Endothelial cell of umbilical vein (primary cell): Measurements from ENCODE around the gene CDC34. TPM values are rescaled to one million over a fixed set of nuclear protein-coding genes. Genes with fewer than 3 reads are reported as not detected.

Experiments
- BruUV-seq: library from RNA; stranded (reverse); fragments of 400-500 nt; replicated peaks from 2 replicates; lab custom pipeline; 2021; lab: Mats Ljungman, UMichigan
- CTCF ChIA-PET: fragments of 300-600, 350-600 bp; sonication (Branson Sonifier 250); formaldehyde crosslinking; loops from one replicate; lab custom pipeline; 2021; ENCODE audit warnings: antibody characterized with exemption, inconsistent platforms; lab: Charles Lee
- POLR2A ChIA-PET: fragments of 300-600, 350-600 bp; sonication (Branson Sonifier 250); formaldehyde crosslinking; loops from one replicate; lab custom pipeline; 2021; ENCODE audit warnings: antibody characterized with exemption, inconsistent platforms; lab: Charles Lee
- DNase-seq: peaks from one replicate; pipeline ENCODE4 v3.0.0-alpha.2; 2011; ENCODE audit warnings: low read depth, low spot score
- FAIRE-seq: peaks from 2 replicates; lab custom pipeline; 2011; peaks lifted over from hg19 to GRCh38; lab: Jason Lieb, UNC
- H2AFZ ChIP-seq: 2 replicates; pipeline ENCODE4 v1.6.0; 2012; ENCODE audit warnings: low read depth, low read length, control low read depth, inconsistent platforms
- H3K27ac ChIP-seq: 2 replicates; pipeline ENCODE4 v1.5.1; 2011; ENCODE audit warnings: low read depth, mild to moderate bottlenecking, control low read depth, low read length, moderate library complexity; ENCODE audit not compliant: insufficient read depth
- H3K27me3 ChIP-seq, 2 experiments: 2 replicates each; pipeline versions ENCODE4 v1.6.0 to v1.6.1; 2011; ENCODE audit warnings: low read length in 2 of 2, mixed read lengths in 1 of 2; ENCODE audit not compliant: control insufficient read depth in 2 of 2, insufficient read depth in 2 of 2
- H3K36me3 ChIP-seq, 2 experiments: 2 replicates in 1 of 2; 3 replicates in 1 of 2; pipeline ENCODE4 v1.5.1; 2011; ENCODE audit warnings: low read length in 2 of 2, mild to moderate bottlenecking in 1 of 2, moderate library complexity in 1 of 2; ENCODE audit not compliant: control insufficient read depth in 2 of 2, insufficient read depth in 2 of 2; ENCODE audit errors: extremely low read depth in 1 of 2
- H3K4me1 ChIP-seq: 3 replicates; pipeline ENCODE4 v1.5.1; 2011; ENCODE audit warnings: mild to moderate bottlenecking, low read length; ENCODE audit not compliant: control insufficient read depth, insufficient read depth; ENCODE audit errors: extremely low read depth
- H3K4me2 ChIP-seq: 2 replicates; pipeline ENCODE4 v1.6.1; 2011; ENCODE audit warnings: low read length, control low read depth, mixed read lengths; ENCODE audit not compliant: insufficient read depth
- H3K4me3 ChIP-seq, 3 experiments: fragments of 200-600 bp in 1 of 3; sonication (generic), shearing (Covaris generic) in 1 of 3; replicated peaks in 1 of 3; 2 replicates each; pipeline ENCODE4 v1.5.1; 2011 to 2016; ENCODE audit warnings: control low read depth in 3 of 3, low read length in 3 of 3, mild to moderate bottlenecking in 2 of 3, inconsistent platforms in 1 of 3, low read depth in 1 of 3, moderate library complexity in 1 of 3; ENCODE audit not compliant: insufficient read depth in 1 of 3
- H3K79me2 ChIP-seq: 2 replicates; pipeline ENCODE4 v1.6.0; 2012; ENCODE audit warnings: low read length, inconsistent platforms; ENCODE audit not compliant: control insufficient read depth, insufficient read depth
- H3K9ac ChIP-seq: replicated peaks from 2 replicates; pipeline ENCODE3; 2011; ENCODE audit warnings: low read length, control low read depth; ENCODE audit not compliant: insufficient read depth; ENCODE audit errors: extremely low read depth
- H3K9me1 ChIP-seq: replicated peaks from 3 replicates; pipeline ENCODE4 v1.6.0; 2011; ENCODE audit warnings: mild to moderate bottlenecking, low read length; ENCODE audit not compliant: control insufficient read depth, insufficient read depth; ENCODE audit errors: extremely low read depth
- H3K9me3 ChIP-seq: replicated peaks from 2 replicates; pipeline ENCODE4 v1.5.1; 2012; ENCODE audit warnings: low read length, inconsistent platforms; ENCODE audit not compliant: control insufficient read depth, insufficient read depth
- H4K20me1 ChIP-seq: replicated peaks from 2 replicates; pipeline ENCODE3; 2011; ENCODE audit warnings: mild to moderate bottlenecking, low read length; ENCODE audit not compliant: control insufficient read depth, insufficient read depth; ENCODE audit errors: extremely low read depth
- CTCF ChIP-seq, 2 donors: IDR thresholded peaks; 1 replicate in 1 of 2; 2 replicates in 1 of 2; pipeline ENCODE4 v1.5.1; 2011; ENCODE audit warnings: low read length in 2 of 2, mild to moderate bottlenecking in 2 of 2, moderate library complexity in 2 of 2, control low read depth in 1 of 2, inconsistent platforms in 1 of 2, low read depth in 1 of 2; ENCODE audit not compliant: insufficient read depth in 1 of 2; ENCODE audit errors: extremely low read depth in 1 of 2
- EZH2 ChIP-seq: IDR thresholded peaks from 2 replicates; pipeline ENCODE4 v1.6.1; 2012; ENCODE audit warnings: borderline replicate concordance, low read depth, mild to moderate bottlenecking, moderate library complexity, low read length, inconsistent platforms; ENCODE audit not compliant: severe bottlenecking
- FOS ChIP-seq: IDR thresholded peaks from 2 replicates; pipeline ENCODE4 v1.6.1; 2011; ENCODE audit warnings: mild to moderate bottlenecking, low read length, moderate library complexity, borderline replicate concordance; ENCODE audit not compliant: insufficient read depth
- GATA2 ChIP-seq: IDR thresholded peaks from 2 replicates; pipeline ENCODE4 v1.7.0; 2011; ENCODE audit warnings: low read depth, mild to moderate bottlenecking, moderate library complexity, mixed read lengths, low read length; ENCODE audit not compliant: insufficient read length, insufficient read depth
- JUN ChIP-seq: IDR thresholded peaks from 2 replicates; pipeline ENCODE4 v1.6.1; 2011; ENCODE audit warnings: borderline replicate concordance, low read depth; ENCODE audit not compliant: insufficient read length, insufficient read depth
- MYC ChIP-seq: IDR thresholded peaks from one replicate; pipeline ENCODE4 v1.6.1; 2011; ENCODE audit warnings: mild to moderate bottlenecking, low read depth, low read length
- POLR2A ChIP-seq: IDR thresholded peaks from 2 replicates; pipeline ENCODE4 v1.6.1; 2012; ENCODE audit warnings: low read depth, mild to moderate bottlenecking, control low read depth, low read length
- POLR2AphosphoS5 ChIP-seq: IDR thresholded peaks from 2 replicates; pipeline ENCODE4 v1.6.1; 2012; ENCODE audit warnings: low read depth, mild to moderate bottlenecking, control low read depth, low read length, moderate library complexity; ENCODE audit not compliant: insufficient read depth
- dilution Hi-C: fragments of 300-500 bp; cut with MboI; formaldehyde crosslinking; loops from one replicate; pipeline ENCODE4 v1.15.0; 2019; ENCODE audit warnings: low sequenced_read_pairs; ENCODE audit not compliant: extremely low pct_ligation_motif_present
- intact Hi-C: fragments of 100-400 bp; cut with micrococcal nuclease; formaldehyde crosslinking; loops from one replicate; pipeline ENCODE4 v1.10.0; 2022
- polyA plus RNA-seq, 4 experiments: library from polyadenylated mRNA; depleted of rRNA in 3 of 4; stranded (reverse) in 3 of 4; unstranded in 1 of 4; fragments of >200 nt; gene quantifications; 2 replicates each; pipeline versions ENCODE4 v1.2.1 to v1.2.3, GENCODE V29; 2011 to 2012; ENCODE audit warnings: missing spikeins in 1 of 4
- total RNA-seq: library from RNA; stranded (reverse); gene quantifications from 2 replicates; pipeline ENCODE4 v1.2.3, GENCODE V29; 2021
- TF ChIP-seq, protein P1 (sequence below): IDR thresholded peaks from 2 replicates; pipeline ENCODE4 v1.6.1; 2011; ENCODE audit not compliant: insufficient read depth, insufficient read length

Gene CDC34
- total and polyA plus RNA-seq, 2 donors (not counting 3 experiments of a cell fraction or from before 2014, with no cell fraction given): 90.4 to 92.9 TPM

- no peak overlapping the region for H3K4me2 ChIP-seq
- DNase-seq (no peak), FAIRE-seq (no peak)
- ChIA-PET CTCF (interaction anchor here (0.6 to 2.6 kb wide), 18 partner anchors 9 to 150 kb away, joined by 3 to 21 read pairs (median 6); partner anchors contain the start of genes BSG and RNF126), POLR2A (interaction anchor here (1.0 to 1.2 kb wide), 2 partner anchors 8 to 9 kb away, joined by 3 to 4 read pairs; no protein-coding TSS in a partner anchor)
- dilution Hi-C loops (no loop called here), intact Hi-C loops (loop anchor here (2.0 kb wide), 2 partner anchors 79 to 151 kb away; partner anchors contain the start of gene RNF126)
- peaks cover 2 to 28% of the 10 kb centered on the region in 2 experiments for H3K36me3 ChIP-seq
- no TSS peak for BruUV-seq
- H3K9me3 ChIP-seq: no peaks in the 10 kb centered on the region
- H3K79me2 ChIP-seq: peaks cover 14% of the 10 kb centered on the region
- H3K4me1 ChIP-seq: no peaks in the 10 kb centered on the region
- no peak overlapping the region for H3K4me3 ChIP-seq
- H3K27me3 ChIP-seq: peaks cover 4 to 6% of the 10 kb centered on the region in 2 experiments
- H2AFZ ChIP-seq: no peak overlapping the region
- H4K20me1 ChIP-seq: no peaks in the 10 kb centered on the region
- no peaks in the 10 kb centered on the region for H3K9me1 ChIP-seq
- no peak overlapping the region for H3K27ac ChIP-seq
- H3K9ac ChIP-seq: no peak overlapping the region
- no peak for TF ChIP-seq JUN
- TF ChIP-seq POLR2A: peak; percentile 1
Measured at GRCh38 chr19:583968-584239, 52.3 kb downstream of the CDC34 start.

GRCh38 chr19:584240-585001, 52.9 kb downstream of the CDC34 start:
- TF ChIP-seq, protein P1, sequence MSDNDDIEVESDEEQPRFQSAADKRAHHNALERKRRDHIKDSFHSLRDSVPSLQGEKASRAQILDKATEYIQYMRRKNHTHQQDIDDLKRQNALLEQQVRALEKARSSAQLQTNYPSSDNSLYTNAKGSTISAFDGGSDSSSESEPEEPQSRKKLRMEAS: no peak
- no peak for TF ChIP-seq GATA2
- TF ChIP-seq POLR2AphosphoS5: peak; percentile 74
- TF ChIP-seq MYC: no peak
- no peak for TF ChIP-seq FOS
- no peak for TF ChIP-seq JUN
- TF ChIP-seq POLR2A: peak; percentile 20
- no peak for TF ChIP-seq EZH2
- TF ChIP-seq CTCF (IDR thresholded peaks at IDR 0.05; ENCODE audit: extremely low read depth in 1 of 2, insufficient read depth in 1 of 2, low read depth in 1 of 2, low read length in 2 of 2): peak; percentile 98
- dilution Hi-C loops: no loop called here
- Histone ChIP-seq H3K4me3 (no peak overlapping the region), H3K36me3 (peaks cover 2 to 25% of the 10 kb centered on the region in 2 experiments), H3K27ac (no peak overlapping the region), H4K20me1 (no peaks in the 10 kb centered on the region), H3K4me2 (no peak overlapping the region), H2AFZ (no peak overlapping the region), H3K27me3 (peaks cover 8 to 9% of the 10 kb centered on the region in 2 experiments), H3K4me1 (no peaks in the 10 kb centered on the region), H3K9me3 (no peaks in the 10 kb centered on the region), H3K9ac (no peak overlapping the region), H3K9me1 (no peaks in the 10 kb centered on the region), H3K79me2 (peaks cover 9% of the 10 kb centered on the region)
- ChIA-PET POLR2A (interaction anchor here (1.0 to 1.2 kb wide), 2 partner anchors 8 to 10 kb away, joined by 3 to 4 read pairs; no protein-coding TSS in a partner anchor), CTCF (interaction anchor here (0.6 to 2.6 kb wide), 18 partner anchors 9 to 150 kb away, joined by 3 to 21 read pairs (median 6); partner anchors contain the start of genes BSG and RNF126)
- intact Hi-C loops: loop anchor here (2.0 kb wide), 2 partner anchors 78 to 150 kb away; partner anchors contain the start of gene RNF126
- DNase-seq (peak; percentile 44), FAIRE-seq (peak; percentile 70)
- no TSS peak for BruUV-seq
